Stomach smooth muscle (tissue), 2 donors: ENCODE results near the gene MAGI1.

Experiments used
- H3K27ac ChIP-seq: one replicate; pipeline ENCODE4 v1.7.0; 2013; ENCODE audit warnings: mild to moderate bottlenecking, low read length, inconsistent platforms
- H3K27me3 ChIP-seq, 2 donors: one replicate each; pipeline ENCODE4 v1.7.0; 2013; ENCODE audit warnings: low read length in 2 of 2; ENCODE audit not compliant: insufficient read depth in 2 of 2, control insufficient read depth in 1 of 2
- H3K36me3 ChIP-seq, 2 donors: one replicate each; pipeline ENCODE4 v1.7.0; 2013; ENCODE audit warnings: low read length in 2 of 2; ENCODE audit not compliant: control insufficient read depth in 2 of 2, insufficient read depth in 2 of 2
- H3K4me1 ChIP-seq: one replicate; pipeline ENCODE4 v1.7.0; 2013; ENCODE audit warnings: low read length; ENCODE audit not compliant: control insufficient read depth, insufficient read depth
- H3K4me3 ChIP-seq, 2 donors: one replicate each; pipeline ENCODE4 v1.7.0; 2013; ENCODE audit warnings: low read length in 2 of 2
- H3K9ac ChIP-seq, 2 donors: one replicate each; pipeline ENCODE4 v1.7.0; 2013; ENCODE audit warnings: low read length in 2 of 2, mild to moderate bottlenecking in 1 of 2
- H3K9me3 ChIP-seq, 2 donors: one replicate each; pipeline ENCODE4 v1.7.0; 2013; ENCODE audit warnings: low read length in 2 of 2; ENCODE audit not compliant: control insufficient read depth in 2 of 2
- donor health status: healthy.
- donor health status: Pancreatic carcinoma.

The MAGI1 gene

DNA sequence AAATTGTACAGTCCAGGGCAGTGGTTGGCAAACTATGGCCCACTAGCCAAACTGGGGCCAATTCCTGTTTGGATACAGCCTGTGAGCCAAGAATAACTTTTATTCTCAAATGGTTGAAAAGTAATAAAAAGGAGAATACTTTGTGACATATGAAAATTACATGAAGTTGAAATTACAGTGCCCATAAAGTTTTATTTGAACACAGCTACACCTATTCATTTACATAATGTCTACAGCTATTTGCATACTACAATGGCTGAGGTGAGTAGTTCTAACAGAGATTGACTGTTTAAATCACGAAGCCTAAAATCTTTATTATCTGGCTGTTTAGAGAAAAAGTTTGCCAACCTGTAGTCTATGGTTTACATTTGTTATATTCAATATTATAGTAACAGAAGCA lies 600.1 kb downstream of the MAGI1 start:
- H3K36me3 ChIP-seq, result peaks cover 3 to 9% of the 10 kb centered on the region in 2 donors
- H3K4me3 ChIP-seq, result no peak overlapping the region
- H3K9ac ChIP-seq, result no peak overlapping the region
- no peaks in the 10 kb centered on the region for H3K9me3 ChIP-seq
- H3K4me1 ChIP-seq, result no peaks in the 10 kb centered on the region
- no peaks in the 10 kb centered on the region for H3K27me3 ChIP-seq
- H3K27ac ChIP-seq, result no peak overlapping the region

DNA sequence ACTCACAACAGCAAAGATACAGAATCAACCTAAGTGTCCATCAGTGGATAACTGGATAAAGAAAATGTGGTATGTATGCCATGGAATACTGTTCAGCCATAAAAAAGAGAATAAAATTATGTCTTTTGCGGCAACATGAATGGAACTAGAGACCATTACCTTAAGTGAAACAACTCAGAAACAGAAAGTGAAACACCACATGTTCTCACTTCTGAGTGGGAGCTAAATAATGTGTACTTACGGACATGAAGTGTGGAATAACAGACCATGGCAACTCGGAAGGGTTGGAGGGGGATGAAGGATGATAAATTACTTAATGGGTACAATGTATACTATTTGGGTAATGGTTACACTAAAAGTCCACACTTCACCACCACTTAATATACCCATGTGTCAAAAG lies 600.6 kb downstream of the MAGI1 start:
- Histone ChIP-seq H3K36me3 (peaks cover 3 to 9% of the 10 kb centered on the region in 2 donors), H3K4me3 (no peak overlapping the region), H3K4me1 (no peaks in the 10 kb centered on the region), H3K9me3 (no peaks in the 10 kb centered on the region), H3K27me3 (no peaks in the 10 kb centered on the region), H3K27ac (no peak overlapping the region), H3K9ac (no peak overlapping the region)

DNA sequence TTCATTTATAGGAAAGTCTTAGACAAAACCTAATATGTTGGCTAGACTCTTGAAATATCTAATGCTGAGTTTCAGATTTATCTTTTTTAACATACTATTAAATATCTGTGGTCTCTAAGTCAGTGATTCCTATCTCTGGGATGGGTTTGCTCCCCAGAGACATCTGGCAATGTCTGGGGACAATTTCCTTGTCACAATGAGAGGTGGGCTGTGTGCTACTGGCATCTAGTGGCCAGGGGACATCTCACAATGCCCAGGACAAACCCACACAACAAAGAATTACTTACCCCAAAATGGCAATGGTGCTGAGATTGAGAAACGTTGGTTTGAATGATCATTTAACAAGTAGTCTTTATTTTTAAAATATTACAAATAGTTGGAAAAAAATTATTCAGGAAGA lies 602.1 kb downstream of the MAGI1 start:
- Histone ChIP-seq H3K4me3 (no peak overlapping the region), H3K9me3 (no peaks in the 10 kb centered on the region), H3K4me1 (no peaks in the 10 kb centered on the region), H3K27me3 (no peaks in the 10 kb centered on the region), H3K27ac (no peak overlapping the region), H3K9ac (no peak overlapping the region), H3K36me3 (peaks cover 5 to 9% of the 10 kb centered on the region in 2 donors)

DNA sequence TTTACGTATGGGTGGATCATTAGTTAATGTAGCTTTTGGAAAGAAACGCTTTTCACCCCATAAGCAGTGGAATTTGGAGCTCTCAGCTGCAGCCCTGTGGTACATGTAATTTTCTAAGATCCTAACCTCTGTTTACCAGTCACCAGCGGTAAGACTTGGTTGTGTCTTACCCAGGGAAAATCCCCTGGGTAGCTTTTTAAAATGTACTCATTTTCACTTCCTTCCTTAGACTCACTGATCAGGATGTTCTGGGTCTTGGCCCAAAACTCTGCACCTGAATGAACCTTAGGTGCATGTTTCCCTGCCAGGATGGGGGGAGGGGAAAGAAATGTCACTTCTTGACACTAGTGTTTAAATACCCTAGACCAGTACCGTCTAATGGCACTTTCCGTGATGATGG lies 605.2 kb downstream of the MAGI1 start:
- no peaks in the 10 kb centered on the region for H3K27me3 ChIP-seq
- no peak overlapping the region for H3K9ac ChIP-seq
- no peaks in the 10 kb centered on the region for H3K9me3 ChIP-seq
- no peak overlapping the region for H3K27ac ChIP-seq
- H3K36me3 ChIP-seq, result peaks cover 21 to 24% of the 10 kb centered on the region in 2 donors
- H3K4me3 ChIP-seq, result no peak overlapping the region
- no peaks in the 10 kb centered on the region for H3K4me1 ChIP-seq

DNA sequence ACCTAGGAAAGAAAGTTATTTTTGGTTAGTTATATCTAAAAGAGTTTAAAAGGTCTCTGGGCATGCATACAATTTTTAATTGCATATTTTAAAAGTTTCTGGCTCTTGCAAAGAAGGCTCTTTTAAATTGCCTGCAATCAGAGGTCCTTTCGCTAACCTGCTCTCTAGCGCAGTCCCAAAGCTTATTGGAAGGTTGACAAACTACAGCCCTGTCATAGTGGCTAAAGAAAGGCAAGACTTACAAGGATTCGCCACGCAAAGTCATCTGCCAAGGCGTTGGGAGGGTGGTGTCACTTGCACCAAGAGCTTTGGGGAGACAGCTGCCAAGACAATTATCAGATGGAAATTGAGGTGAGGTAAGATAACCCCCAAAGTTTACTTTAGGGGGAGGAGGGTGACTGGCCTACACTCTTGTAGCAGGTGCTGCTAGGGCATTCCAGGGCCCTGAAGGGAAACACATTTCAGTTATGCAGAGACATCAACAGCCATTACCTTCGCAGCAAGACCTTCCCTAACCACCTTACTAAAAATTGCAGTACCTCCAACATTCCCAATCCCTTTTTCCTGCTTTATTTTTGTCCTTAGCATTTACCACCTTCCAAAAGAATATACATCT lies 606.2 kb downstream of the MAGI1 start:
- H3K9ac ChIP-seq, result no peak overlapping the region
- no peak overlapping the region for H3K4me3 ChIP-seq
- H3K36me3 ChIP-seq, result peaks cover 21 to 24% of the 10 kb centered on the region in 2 donors
- H3K4me1 ChIP-seq, result no peaks in the 10 kb centered on the region
- no peaks in the 10 kb centered on the region for H3K9me3 ChIP-seq
- H3K27ac ChIP-seq, result no peak overlapping the region
- no peaks in the 10 kb centered on the region for H3K27me3 ChIP-seq

DNA sequence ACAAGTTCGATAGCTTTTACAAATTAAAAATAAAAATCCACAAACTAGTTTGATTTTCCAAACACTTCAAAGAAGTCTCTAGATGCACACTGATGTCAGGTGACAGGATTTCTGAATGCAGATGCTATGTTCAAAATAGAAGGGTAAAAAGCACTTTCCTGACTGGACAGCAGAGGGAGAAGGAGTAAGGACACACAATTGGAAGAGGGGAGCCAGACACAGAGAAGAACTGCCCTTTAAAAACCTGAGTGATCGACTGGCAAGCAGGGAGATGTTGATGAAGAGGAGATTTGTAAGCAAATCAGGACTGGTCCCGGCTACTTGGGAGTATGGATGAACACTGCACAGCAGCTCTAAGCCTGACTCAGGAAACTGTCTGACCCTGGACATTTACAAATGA lies 612.8 kb downstream of the MAGI1 start:
- no peaks in the 10 kb centered on the region for H3K4me1 ChIP-seq
- H3K9me3 ChIP-seq, result no peaks in the 10 kb centered on the region
- no peak overlapping the region for H3K4me3 ChIP-seq
- H3K27me3 ChIP-seq, result no peaks in the 10 kb centered on the region
- no peak overlapping the region for H3K27ac ChIP-seq
- H3K9ac ChIP-seq, result no peak overlapping the region
- peaks cover 14 to 21% of the 10 kb centered on the region in 2 donors for H3K36me3 ChIP-seq

DNA sequence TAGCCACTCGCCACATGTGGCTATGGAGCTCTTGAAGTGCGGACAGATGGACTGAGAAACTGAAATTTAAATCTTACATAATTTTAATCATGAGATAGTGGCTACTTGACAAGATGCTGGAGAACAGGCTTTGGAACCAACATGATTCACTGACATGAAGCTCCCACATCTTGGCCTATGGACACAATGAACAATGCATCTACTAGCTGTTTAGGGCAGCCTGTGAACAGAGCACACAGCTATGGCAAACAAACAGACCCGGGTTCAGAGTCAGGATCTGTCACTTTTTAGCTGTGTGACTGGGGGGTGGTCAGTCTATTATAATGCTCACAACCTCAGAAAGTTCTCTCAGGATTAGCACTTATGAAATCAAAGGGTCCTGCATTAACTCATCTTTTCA lies 616.6 kb downstream of the MAGI1 start:
- no peak overlapping the region for H3K4me3 ChIP-seq
- H3K4me1 ChIP-seq, result no peaks in the 10 kb centered on the region
- no peaks in the 10 kb centered on the region for H3K9me3 ChIP-seq
- H3K36me3 ChIP-seq, result peaks cover 0 to 3% of the 10 kb centered on the region in 2 donors
- no peak overlapping the region for H3K9ac ChIP-seq
- no peak overlapping the region for H3K27ac ChIP-seq
- no peaks in the 10 kb centered on the region for H3K27me3 ChIP-seq

DNA sequence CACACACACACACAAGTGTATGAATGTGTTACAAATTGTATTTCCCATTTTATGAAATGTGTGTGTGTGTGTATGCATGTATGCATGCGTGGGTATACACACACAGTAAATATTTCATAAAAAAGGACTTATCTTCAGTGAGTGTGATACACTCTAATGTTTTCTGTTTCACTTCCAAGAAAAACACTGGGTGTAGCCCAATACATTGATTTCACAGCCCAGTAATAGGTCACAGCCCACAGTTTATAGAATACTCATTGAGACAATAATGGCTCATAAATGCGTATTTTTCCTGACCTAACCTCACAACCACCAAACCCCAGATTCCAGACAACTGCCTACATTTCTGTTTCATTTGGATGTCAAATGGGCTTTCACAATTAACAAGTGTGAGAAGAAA lies 619.5 kb downstream of the MAGI1 start:
- Histone ChIP-seq H3K4me3 (no peak overlapping the region), H3K27ac (no peak overlapping the region), H3K27me3 (no peaks in the 10 kb centered on the region), H3K4me1 (no peaks in the 10 kb centered on the region), H3K9me3 (no peaks in the 10 kb centered on the region), H3K36me3 (peaks cover 0 to 3% of the 10 kb centered on the region in 2 donors), H3K9ac (no peak overlapping the region)

DNA sequence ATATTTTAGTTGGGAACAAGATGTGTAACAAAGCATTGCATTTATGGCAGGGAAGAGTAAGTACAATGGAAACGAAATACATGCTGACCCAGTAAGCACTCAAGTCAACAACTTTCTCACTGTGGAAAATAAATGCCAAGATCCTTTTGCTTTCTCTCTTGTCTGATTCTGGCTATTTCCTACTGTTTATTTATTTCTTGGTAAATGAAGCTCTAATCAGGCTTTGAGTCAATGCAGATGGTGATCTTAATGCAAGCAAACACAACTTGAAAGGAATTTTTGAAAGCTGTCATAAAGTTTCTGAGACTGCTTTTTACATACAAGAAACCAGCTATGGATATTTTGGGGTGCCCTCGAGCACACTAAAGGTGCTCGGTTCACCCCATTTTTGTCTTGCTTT lies 624.8 kb downstream of the MAGI1 start:
- Histone ChIP-seq H3K27ac (no peak overlapping the region), H3K27me3 (no peaks in the 10 kb centered on the region), H3K9ac (no peak overlapping the region), H3K4me3 (no peak overlapping the region), H3K36me3 (no peaks in the 10 kb centered on the region), H3K4me1 (no peaks in the 10 kb centered on the region), H3K9me3 (no peaks in the 10 kb centered on the region)

DNA sequence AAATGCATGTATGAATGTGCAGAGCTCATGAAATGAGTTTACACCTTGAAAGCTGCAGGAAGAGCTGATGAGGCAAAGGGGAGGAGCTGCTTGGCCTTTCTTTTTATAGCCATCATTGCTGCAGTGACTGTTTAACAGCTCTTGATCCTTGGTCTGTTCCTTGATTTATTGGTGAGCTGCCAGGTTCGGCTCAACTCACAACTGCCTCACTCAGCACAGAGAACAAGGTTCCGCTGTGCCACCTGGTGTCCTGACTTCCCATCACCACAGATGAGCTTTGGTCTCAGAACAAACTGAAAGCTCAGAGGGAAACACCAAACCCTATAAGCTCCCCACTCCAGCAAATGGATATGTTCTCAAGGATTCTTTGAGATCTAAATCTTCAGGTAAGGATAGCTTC lies 626.1 kb downstream of the MAGI1 start:
- Histone ChIP-seq H3K36me3 (no peaks in the 10 kb centered on the region), H3K9me3 (no peaks in the 10 kb centered on the region), H3K27me3 (no peaks in the 10 kb centered on the region), H3K4me3 (no peak overlapping the region), H3K4me1 (no peaks in the 10 kb centered on the region), H3K27ac (no peak overlapping the region), H3K9ac (no peak overlapping the region)

DNA sequence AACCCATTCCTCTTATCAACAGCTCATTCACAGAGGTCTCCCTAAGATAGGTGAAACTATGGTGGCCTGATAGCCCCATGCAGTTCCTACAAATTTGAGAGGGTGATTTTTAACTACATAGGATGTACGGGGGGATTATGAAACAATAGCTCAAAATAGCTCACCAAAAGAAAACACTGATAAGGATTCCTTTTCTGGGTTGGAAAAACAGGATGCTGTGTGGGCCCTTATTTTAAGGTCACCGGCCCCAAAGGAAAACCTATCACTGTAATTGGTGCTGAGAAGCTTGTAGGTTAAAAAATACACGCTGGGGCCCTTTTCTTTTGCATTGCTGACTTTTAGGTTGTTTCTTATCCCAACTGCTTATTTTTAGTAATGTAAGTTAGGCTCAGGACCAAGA lies 627.4 kb downstream of the MAGI1 start:
- no peak overlapping the region for H3K4me3 ChIP-seq
- H3K4me1 ChIP-seq, result no peaks in the 10 kb centered on the region
- no peak overlapping the region for H3K9ac ChIP-seq
- no peak overlapping the region for H3K27ac ChIP-seq
- no peaks in the 10 kb centered on the region for H3K27me3 ChIP-seq
- H3K36me3 ChIP-seq, result no peaks in the 10 kb centered on the region
- no peaks in the 10 kb centered on the region for H3K9me3 ChIP-seq
